IMR-90 (cell line): ENCODE results near the gene TM9SF4. TPM values are rescaled to one million over a fixed set of nuclear protein-coding genes. Genes with fewer than 3 reads are reported as not detected.

ENCODE experiments used
- ATAC-seq: fragments of 200-7000 bp; cut with Tn5 transposase; 2 replicates; pipeline ENCODE4 v1.9.1; 2020; ENCODE audit warnings: low read depth, mild to moderate bottlenecking, moderate library complexity
- BruUV-seq: library from RNA; stranded (reverse); fragments of 400-500 nt; replicated peaks from 2 replicates; lab custom pipeline; 2021; lab: Mats Ljungman, UMichigan
- CTCF ChIA-PET: fragments of 300-600 bp; formaldehyde crosslinking; extraction: SDS; loops from one replicate; lab custom pipeline; 2021; ENCODE audit warnings: antibody characterized with exemption; lab: Yijun Ruan, JAX
- POLR2A ChIA-PET: fragments of 300-600 bp; sonication (Branson Sonifier 250); formaldehyde crosslinking; loops from one replicate; lab custom pipeline; 2022; ENCODE audit warnings: antibody characterized with exemption; ENCODE audit not compliant: unreplicated experiment; lab: Charles Lee
- DNase-seq: peaks from one replicate; pipeline ENCODE4 v3.0.0; 2013
- H2AFZ ChIP-seq: replicated peaks from 2 replicates; pipeline ENCODE3; 2013; ENCODE audit warnings: low read length, mild to moderate bottlenecking; ENCODE audit not compliant: poor library complexity
- H2AK5ac ChIP-seq: 2 replicates; pipeline ENCODE4 v1.6.1; 2013; ENCODE audit warnings: low read depth, low read length, inconsistent platforms
- H2AK9ac ChIP-seq: replicated peaks from 2 replicates; pipeline ENCODE3; 2013; ENCODE audit warnings: mild to moderate bottlenecking, low read depth, low read length, moderate library complexity; ENCODE audit not compliant: poor library complexity
- H2BK120ac ChIP-seq: 2 replicates; pipeline ENCODE4 v1.6.1; 2013; ENCODE audit warnings: low read depth, low read length, inconsistent platforms
- H2BK15ac ChIP-seq: 3 replicates; pipeline ENCODE4 v1.6.1; 2013; ENCODE audit warnings: low read depth, low read length, inconsistent platforms
- H2BK20ac ChIP-seq: 2 replicates; pipeline ENCODE4 v1.6.1; 2013; ENCODE audit warnings: low read depth, mild to moderate bottlenecking, inconsistent platforms, low read length, moderate library complexity
- H2BK5ac ChIP-seq: 2 replicates; pipeline ENCODE4 v1.6.1; 2013; ENCODE audit warnings: mild to moderate bottlenecking, low read depth, low read length, inconsistent platforms; ENCODE audit not compliant: poor library complexity, severe bottlenecking
- H3K14ac ChIP-seq: replicated peaks from 2 replicates; pipeline ENCODE4 v1.6.1; 2013; ENCODE audit warnings: low read depth, low read length, inconsistent platforms
- H3K18ac ChIP-seq: 2 replicates; pipeline ENCODE4 v1.6.1; 2013; ENCODE audit warnings: low read depth, low read length, control low read depth
- H3K23ac ChIP-seq: 2 replicates; pipeline ENCODE4 v1.6.1; 2013; ENCODE audit warnings: low read depth, low read length, inconsistent platforms
- H3K27ac ChIP-seq: 2 replicates; pipeline ENCODE4 v1.5.1; 2013; ENCODE audit warnings: mild to moderate bottlenecking, control low read depth, low read length; ENCODE audit not compliant: insufficient read depth
- H3K27me3 ChIP-seq: 2 replicates; pipeline ENCODE4 v1.6.1; 2013; ENCODE audit warnings: low read length; ENCODE audit not compliant: control insufficient read depth, insufficient read depth
- H3K36me3 ChIP-seq: 2 replicates; pipeline ENCODE4 v1.6.1; 2013; ENCODE audit warnings: low read length, mixed read lengths; ENCODE audit not compliant: control insufficient read depth, insufficient read depth
- H3K4ac ChIP-seq: 2 replicates; pipeline ENCODE4 v1.6.1; 2013; ENCODE audit warnings: low read depth, low read length, inconsistent platforms
- H3K4me1 ChIP-seq: 2 replicates; pipeline ENCODE4 v1.6.1; 2013; ENCODE audit warnings: low read length, mixed read lengths; ENCODE audit not compliant: control insufficient read depth, insufficient read depth
- H3K4me2 ChIP-seq: 2 replicates; pipeline ENCODE4 v1.6.1; 2013; ENCODE audit warnings: low read depth, mild to moderate bottlenecking, control low read depth, low read length, moderate library complexity
- H3K4me3 ChIP-seq: 2 replicates; pipeline ENCODE4 v1.5.1; 2013; ENCODE audit warnings: low read depth, mild to moderate bottlenecking, control low read depth, low read length, moderate library complexity; ENCODE audit not compliant: insufficient read depth
- H3K56ac ChIP-seq: 2 replicates; pipeline ENCODE4 v1.6.1; 2013; ENCODE audit warnings: low read length, inconsistent platforms; ENCODE audit not compliant: insufficient read depth; ENCODE audit errors: extremely low read depth
- H3K79me1 ChIP-seq, 2 experiments: 2 replicates each; pipeline ENCODE4 v1.6.1; 2013; ENCODE audit warnings: low read length in 2 of 2, inconsistent platforms in 1 of 2, low read depth in 1 of 2
- H3K9ac ChIP-seq: 2 replicates; pipeline ENCODE4 v1.6.1; 2013; ENCODE audit warnings: low read depth, low read length, control low read depth
- H3K9me1 ChIP-seq: 2 replicates; pipeline ENCODE4 v1.6.1; 2013; ENCODE audit warnings: low read length, inconsistent platforms; ENCODE audit not compliant: insufficient read depth
- H3K9me3 ChIP-seq: 2 replicates; pipeline ENCODE4 v1.6.1; 2013; ENCODE audit warnings: low read length; ENCODE audit not compliant: control insufficient read depth, insufficient read depth
- H4K20me1 ChIP-seq: 2 replicates; pipeline ENCODE4 v1.6.1; 2013; ENCODE audit warnings: low read length, inconsistent platforms; ENCODE audit not compliant: insufficient read depth
- H4K5ac ChIP-seq: 2 replicates; pipeline ENCODE4 v1.6.1; 2013; ENCODE audit warnings: mild to moderate bottlenecking, low read depth, low read length, control low read depth
- H4K8ac ChIP-seq, 2 experiments: 2 replicates each; pipeline ENCODE4 v1.6.1; 2013; ENCODE audit warnings: low read depth in 2 of 2, low read length in 2 of 2, control low read depth in 1 of 2, inconsistent platforms in 1 of 2
- H4K91ac ChIP-seq: 2 replicates; pipeline ENCODE4 v1.6.1; 2013; ENCODE audit warnings: low read depth, low read length, inconsistent platforms; ENCODE audit not compliant: insufficient read depth
- BHLHE40 ChIP-seq: fragments of 150-350 bp; IDR thresholded peaks from 2 replicates; pipeline ENCODE4 v1.6.1; 2016; ENCODE audit warnings: mild to moderate bottlenecking, low read depth, low read length
- CEBPB ChIP-seq: IDR thresholded peaks from 2 replicates; pipeline ENCODE4 v1.6.1; 2012; ENCODE audit warnings: low read depth, low read length, improper control_type of control experiment
- CHD1 ChIP-seq: IDR thresholded peaks from 2 replicates; pipeline ENCODE4 v1.6.1; 2012; ENCODE audit warnings: low read depth, low read length, improper control_type of control experiment
- CTCF ChIP-seq: conservative IDR thresholded peaks from 2 replicates; pipeline ENCODE4 v1.5.1; 2012; ENCODE audit warnings: mild to moderate bottlenecking, low read depth, low read length, improper control_type of control experiment
- ELK1 ChIP-seq: fragments of 150-350 bp; IDR thresholded peaks from 2 replicates; pipeline ENCODE4 v1.6.1; 2016; ENCODE audit warnings: low read depth, mild to moderate bottlenecking, low read length, moderate library complexity, borderline replicate concordance
- FOS ChIP-seq: fragments of 150-350 bp; IDR thresholded peaks from 2 replicates; pipeline ENCODE4 v1.6.1; 2016; ENCODE audit warnings: low read depth, low read length
- MAFK ChIP-seq: IDR thresholded peaks from 2 replicates; pipeline ENCODE4 v1.6.1; 2012; ENCODE audit warnings: low read depth, low read length, improper control_type of control experiment
- MAZ ChIP-seq: IDR thresholded peaks from 2 replicates; pipeline ENCODE4 v1.6.1; 2012; ENCODE audit warnings: low read depth, mild to moderate bottlenecking, low read length, improper control_type of control experiment, moderate library complexity, borderline replicate concordance
- MXI1 ChIP-seq: IDR thresholded peaks from 2 replicates; pipeline ENCODE4 v1.6.1; 2012; ENCODE audit warnings: low read depth, mild to moderate bottlenecking, low read length, moderate library complexity, borderline replicate concordance
- NFE2L2 ChIP-seq: fragments of 150-350 bp; IDR thresholded peaks from 2 replicates; pipeline ENCODE4 v1.6.1; 2016; ENCODE audit warnings: low read depth, mild to moderate bottlenecking, low read length
- POLR2A ChIP-seq: IDR thresholded peaks from 2 replicates; pipeline ENCODE4 v1.6.1; 2012; ENCODE audit warnings: mild to moderate bottlenecking, low read depth, low read length
- RAD21 ChIP-seq: IDR thresholded peaks from 2 replicates; pipeline ENCODE4 v1.6.1; 2012; ENCODE audit warnings: low read length, improper control_type of control experiment
- RCOR1 ChIP-seq: IDR thresholded peaks from 2 replicates; pipeline ENCODE4 v1.6.1; 2012; ENCODE audit warnings: mild to moderate bottlenecking, low read length, improper control_type of control experiment; ENCODE audit not compliant: insufficient replicate concordance
- RFX5 ChIP-seq: IDR thresholded peaks from 2 replicates; pipeline ENCODE4 v1.8.0; 2012; ENCODE audit warnings: low read depth, mild to moderate bottlenecking, low read length, moderate library complexity
- SMC3 ChIP-seq: fragments of 150-350 bp; IDR thresholded peaks from 2 replicates; pipeline ENCODE4 v1.6.1; 2016; ENCODE audit warnings: low read depth, mild to moderate bottlenecking, antibody characterized with exemption, low read length, moderate library complexity
- USF2 ChIP-seq: fragments of 150-350 bp; IDR thresholded peaks from 2 replicates; pipeline ENCODE4 v1.6.1; 2017; ENCODE audit warnings: mild to moderate bottlenecking, antibody characterized with exemption, low read length, low read depth
- dilution Hi-C: fragments of 300-500 bp; cut with HindIII; formaldehyde crosslinking; loops from one replicate; pipeline ENCODE4 v1.14.3; 2018; ENCODE audit warnings: low sequenced_read_pairs; ENCODE audit not compliant: unreplicated experiment
- in situ Hi-C: fragments of 300-500 bp; cut with MboI; formaldehyde crosslinking; loops from 3 replicates; pipeline ENCODE4 v1.14.3; 2019; ENCODE audit warnings: low sequenced_read_pairs, inconsistent platforms, mixed read lengths
- intact Hi-C: fragments of 100-400 bp; cut with micrococcal nuclease; formaldehyde crosslinking; loops from 2 replicates; pipeline ENCODE4 v1.10.0; 2022
- polyA plus RNA-seq, 3 experiments: library from polyadenylated mRNA; depleted of rRNA; stranded (reverse); fragments of >200 nt; gene quantifications; 2 replicates each; pipeline ENCODE4 v1.2.3, GENCODE V29; 2012; ENCODE audit warnings: low replicate concordance in 1 of 3
- total RNA-seq: library from RNA; depleted of rRNA; stranded (reverse); fragments of >200 nt; gene quantifications from 2 replicates; pipeline ENCODE4 v1.2.3, GENCODE V29; 2012

TM9SF4 gene
- total and polyA plus RNA-seq, 2 of the 4 experiments (the other 2 are of a cell fraction): 35.3 to 59.1 TPM

GRCh38 chr20:32191873-32192272 is 82.4 kb downstream of the TM9SF4 start:
- no TSS peak for BruUV-seq
- no peak overlapping the region for H3K23ac ChIP-seq
- H3K36me3 ChIP-seq: peaks cover 23% of the 10 kb centered on the region
- no peaks in the 10 kb centered on the region for H3K9me3 ChIP-seq
- H3K18ac ChIP-seq: no peak overlapping the region
- H3K27me3 ChIP-seq: no peaks in the 10 kb centered on the region
- no peak overlapping the region for H3K4ac ChIP-seq
- H3K9me1 ChIP-seq: peaks cover 18% of the 10 kb centered on the region
- ChIA-PET POLR2A (no interaction called here), CTCF (no interaction called here)
- H3K79me1 ChIP-seq: peaks cover 4 to 36% of the 10 kb centered on the region in 2 experiments; a peak in 2 of 4 replicates
- dilution Hi-C loops (no loop called here), in situ Hi-C loops (no loop called here), intact Hi-C loops (no loop called here)
- no peak overlapping the region for H2BK120ac ChIP-seq
- no peak overlapping the region for H2BK15ac ChIP-seq
- no peak overlapping the region for H3K9ac ChIP-seq
- H3K4me1 ChIP-seq: peaks cover 8% of the 10 kb centered on the region
- no peak overlapping the region for H4K5ac ChIP-seq
- no peak overlapping the region for H4K8ac ChIP-seq
- no peak overlapping the region for H2BK5ac ChIP-seq
- ATAC-seq: no peak
- H3K56ac ChIP-seq: no peak overlapping the region
- TF ChIP-seq CEBPB (no peak), CHD1 (no peak), FOS (no peak), MAZ (no peak), RFX5 (no peak), USF2 (no peak), POLR2A (no peak), SMC3 (no peak), RAD21 (no peak), RCOR1 (no peak), CTCF (no peak), BHLHE40 (no peak), MXI1 (no peak), MAFK (no peak), ELK1 (no peak), NFE2L2 (no peak)
- no peak overlapping the region for H2AK9ac ChIP-seq
- no peak overlapping the region for H2AFZ ChIP-seq
- H2AK5ac ChIP-seq: no peak overlapping the region
- no peak overlapping the region for H4K91ac ChIP-seq
- no peak overlapping the region for H3K4me2 ChIP-seq
- DNase-seq: peak; percentile 46
- no peak overlapping the region for H3K27ac ChIP-seq
- no peak overlapping the region for H3K4me3 ChIP-seq
- no peaks in the 10 kb centered on the region for H4K20me1 ChIP-seq
- H2BK20ac ChIP-seq: no peak overlapping the region
- H3K14ac ChIP-seq: no peak overlapping the region
